GM23248 (cell line): Measurements from ENCODE around the gene TRIM9.

Experiments used
- EZH2 ChIP-seq: fragments of 200-600 bp; sonication (generic); IDR thresholded peaks from 2 replicates; pipeline ENCODE4 v1.6.1; 2018; ENCODE audit warnings: antibody characterized with exemption, mild to moderate bottlenecking; ENCODE audit not compliant: insufficient read depth, poor library complexity, severe bottlenecking
- EZH2phosphoT487 ChIP-seq: fragments of 200-600 bp; sonication (generic); IDR thresholded peaks from 2 replicates; pipeline ENCODE4 v1.6.1; 2018; ENCODE audit warnings: antibody characterized with exemption, moderate library complexity, mild to moderate bottlenecking, low read depth; ENCODE audit not compliant: insufficient read depth

GRCh38 chr14:51129130-51129529 lies 34.2 kb upstream of the TRIM9 start:
- TF ChIP-seq EZH2 (no peak), EZH2phosphoT487 (no peak)
